HCT116 (cell line): Measurements from ENCODE around the gene CCL27. TPM values are rescaled to one million over a fixed set of nuclear protein-coding genes. Genes with fewer than 3 reads are reported as not detected.

ENCODE experiments used
- ATAC-seq: fragments of 200-7000 bp; cut with Tn5 transposase; 2 replicates; pipeline ENCODE4 v1.9.1; 2020; ENCODE audit warnings: mild to moderate bottlenecking, moderate library complexity
- BruUV-seq: library from RNA; stranded (reverse); fragments of 400-500 nt; replicated peaks from 2 replicates; lab custom pipeline; 2021; lab: Mats Ljungman, UMichigan
- CTCF ChIA-PET: fragments of 300-600 bp; sonication (Branson Sonifier 250); formaldehyde crosslinking; loops from one replicate; lab custom pipeline; 2021; ENCODE audit warnings: antibody characterized with exemption; lab: Charles Lee
- POLR2A ChIA-PET: fragments of 300-600, 350-600 bp; sonication (Branson Sonifier 250); formaldehyde crosslinking; loops from one replicate; lab custom pipeline; 2021; ENCODE audit warnings: antibody characterized with exemption; lab: Charles Lee
- RAD21 ChIA-PET, 2 experiments: fragments of 300-600 bp; sonication (Branson Sonifier 250); formaldehyde crosslinking; loops; one replicate each; lab custom pipeline; 2023; ENCODE audit warnings: low total read pairs in 2 of 2; ENCODE audit not compliant: uncharacterized antibody in 2 of 2, unreplicated experiment in 2 of 2, low non-redundant PET in 1 of 2; lab: Charles Lee
- DNase-seq: peaks from one replicate; pipeline ENCODE4 v3.0.0-alpha.2; 2010; ENCODE audit warnings: low read depth, low spot score
- H2AFZ ChIP-seq: fragments of 200-600 bp; shearing (Covaris generic), sonication (generic); 2 replicates; pipeline ENCODE4 v1.6.1; 2017; ENCODE audit warnings: low read depth, mixed run types, mixed read lengths, antibody characterized with exemption, low read length; ENCODE audit not compliant: poor library complexity, severe bottlenecking
- H3K27ac ChIP-seq: 2 replicates; pipeline ENCODE4 v1.5.1; 2012; ENCODE audit warnings: low read depth, low read length
- H3K27me3 ChIP-seq: fragments of 200-600 bp; sonication (generic); 2 replicates; pipeline ENCODE4 v1.6.1; 2016; ENCODE audit warnings: mixed run types, low read length, mixed read lengths; ENCODE audit not compliant: insufficient read depth
- H3K36me3 ChIP-seq, 2 experiments: fragments of 200-500 bp in 1 of 2; fragments of 200-600 bp in 1 of 2; sonication (Bioruptor generic) in 1 of 2; sonication (generic) in 1 of 2; 2 replicates each; pipeline versions ENCODE4 v1.5.1 to v1.6.1; 2014 to 2016; ENCODE audit warnings: low read length in 2 of 2, inconsistent platforms in 1 of 2, mixed read lengths in 1 of 2, mixed run types in 1 of 2; ENCODE audit not compliant: insufficient read depth in 2 of 2, control insufficient read depth in 1 of 2
- H3K4me1 ChIP-seq, 2 experiments: fragments of 200-600 bp in 1 of 2; sonication (generic) in 1 of 2; 2 replicates each; pipeline versions ENCODE4 v1.5.1 to v1.6.1; 2012 to 2017; ENCODE audit warnings: low read length in 2 of 2, inconsistent platforms in 1 of 2, mild to moderate bottlenecking in 1 of 2, mixed read lengths in 1 of 2, mixed run types in 1 of 2, moderate library complexity in 1 of 2; ENCODE audit not compliant: insufficient read depth in 2 of 2, control insufficient read depth in 1 of 2
- H3K4me2 ChIP-seq: fragments of 200-600 bp; sonication (generic); 2 replicates; pipeline ENCODE4 v1.6.1; 2017; ENCODE audit warnings: mixed run types, low read length, mixed read lengths
- H3K4me3 ChIP-seq, 2 experiments: fragments of 200-600 bp in 1 of 2; sonication (generic) in 1 of 2; replicated peaks in 1 of 2; 2 replicates each; pipeline ENCODE4 v1.5.1; 2011 to 2016; ENCODE audit warnings: low read length in 2 of 2, control low read depth in 1 of 2, low read depth in 1 of 2, mild to moderate bottlenecking in 1 of 2, mixed read lengths in 1 of 2, mixed run types in 1 of 2
- H3K79me2 ChIP-seq: fragments of 200-600 bp; sonication (generic); 2 replicates; pipeline ENCODE4 v1.6.1; 2017; ENCODE audit warnings: mild to moderate bottlenecking, mixed run types, low read length, moderate library complexity, mixed read lengths; ENCODE audit not compliant: insufficient read depth
- H3K9ac ChIP-seq: fragments of 200-600 bp; sonication (generic); 2 replicates; pipeline ENCODE4 v1.6.1; 2016; ENCODE audit warnings: low read length, mixed read lengths
- H3K9me2 ChIP-seq: fragments of 200-600 bp; sonication (generic), shearing (Covaris generic); 2 replicates; pipeline ENCODE4 v1.6.1; 2017; ENCODE audit warnings: mixed run types, mild to moderate bottlenecking, moderate library complexity; ENCODE audit not compliant: insufficient read depth
- H3K9me3 ChIP-seq, 2 experiments: fragments of 200-500 bp in 1 of 2; fragments of 200-600 bp in 1 of 2; sonication (Bioruptor generic) in 1 of 2; sonication (generic) in 1 of 2; 2 replicates each; pipeline ENCODE4 v1.6.1; 2014 to 2017; ENCODE audit warnings: low read length in 2 of 2, mixed read lengths in 2 of 2, inconsistent platforms in 1 of 2, low read depth in 1 of 2, mild to moderate bottlenecking in 1 of 2, mixed run types in 1 of 2, moderate library complexity in 1 of 2; ENCODE audit not compliant: control insufficient read depth in 1 of 2, insufficient read depth in 1 of 2
- H4K20me1 ChIP-seq: fragments of 200-600 bp; sonication (generic), shearing (Covaris generic); 2 replicates; pipeline ENCODE4 v1.6.1; 2017; ENCODE audit warnings: mixed run types, mild to moderate bottlenecking, moderate library complexity; ENCODE audit not compliant: insufficient read depth
- CBX3 ChIP-seq: IDR thresholded peaks from 2 replicates; pipeline ENCODE4 v1.6.1; 2012; ENCODE audit warnings: low read depth
- POLR2A ChIP-seq: IDR thresholded peaks from 2 replicates; pipeline ENCODE4 v1.7.0; 2011; ENCODE audit warnings: borderline replicate concordance; ENCODE audit not compliant: insufficient read depth, insufficient read length; ENCODE audit errors: extremely low read depth
- SIN3A ChIP-seq: IDR thresholded peaks from 2 replicates; pipeline ENCODE4 v1.6.1; 2012; ENCODE audit warnings: low read depth
- YY1 ChIP-seq: IDR thresholded peaks from 2 replicates; pipeline ENCODE4 v1.6.1; 2011; ENCODE audit warnings: low read length, low read depth, moderate library complexity, mild to moderate bottlenecking; ENCODE audit not compliant: insufficient replicate concordance; ENCODE audit errors: extremely low read depth
- intact Hi-C: fragments of 100-400 bp; cut with micrococcal nuclease; formaldehyde crosslinking; loops from 2 replicates; pipeline ENCODE4 v1.10.0; 2022
- total RNA-seq: library from RNA; stranded (reverse); gene quantifications from one replicate; pipeline ENCODE4 v1.2.1, GENCODE V29; 2021; ENCODE audit not compliant: unreplicated experiment

CCL27 gene
- total RNA-seq, 1 experiment from 2014 or later: 1.0 TPM

GRCh38 chr9:34686231-34686630, 23.8 kb upstream of the CCL27 start:
- POLR2A ChIA-PET: no interaction called here
- BruUV-seq: no TSS peak
- intact Hi-C loops: no loop called here
- CTCF ChIA-PET: interaction anchor here (2.9 kb wide), 1 partner anchor 16 kb away, joined by 7 read pairs; no protein-coding TSS in a partner anchor
- Histone ChIP-seq H3K9me3 (no peaks in the 10 kb centered on the region), H3K79me2 (no peaks in the 10 kb centered on the region), H3K4me3 (no peak overlapping the region), H3K4me2 (no peak overlapping the region), H4K20me1 (no peaks in the 10 kb centered on the region), H2AFZ (no peak overlapping the region), H3K9ac (no peak overlapping the region), H3K4me1 (no peaks in the 10 kb centered on the region), H3K27ac (no peak overlapping the region), H3K36me3 (no peaks in the 10 kb centered on the region), H3K27me3 (no peaks in the 10 kb centered on the region), H3K9me2 (no peaks in the 10 kb centered on the region)
- RAD21 ChIA-PET: no interaction called here
- ATAC-seq: no peak
- no peak for DNase-seq
- no peak for TF ChIP-seq POLR2A
- no peak for TF ChIP-seq CBX3

- Histone ChIP-seq H3K9me3 (no peaks in the 10 kb centered on the region), H2AFZ (no peak overlapping the region), H3K9ac (no peak overlapping the region), H3K27ac (no peak overlapping the region), H3K4me1 (no peaks in the 10 kb centered on the region), H3K79me2 (no peaks in the 10 kb centered on the region), H3K4me3 (no peak overlapping the region), H3K4me2 (no peak overlapping the region), H3K9me2 (no peaks in the 10 kb centered on the region), H3K36me3 (no peaks in the 10 kb centered on the region), H4K20me1 (no peaks in the 10 kb centered on the region), H3K27me3 (no peaks in the 10 kb centered on the region)
- TF ChIP-seq SIN3A (no peak), YY1 (no peak)
- ATAC-seq (no peak), DNase-seq (no peak)
- ChIA-PET POLR2A (no interaction called here), CTCF (interaction anchor here (2.9 kb wide), 1 partner anchor 17 kb away, joined by 7 read pairs; no protein-coding TSS in a partner anchor), RAD21 (no interaction called here)
- no TSS peak for BruUV-seq
- intact Hi-C loops: no loop called here
Observed at GRCh38 chr9:34685591-34685990, 23.1 kb upstream of the CCL27 start.
